NCI-H82 treated with DMSO at 0.1 percent for 48 hours (cell line): Measurements from ENCODE around the gene POTEF.
"Not testable (repeated sequence)": the region's sequence is repeated elsewhere in the genome, so short reads cannot be mapped to it uniquely, and the experiment has no call there.

Experiments used
- DNase-seq: peaks from one replicate; lab custom pipeline; 2025; ENCODE audit not compliant: unreplicated experiment; lab: John Stamatoyannopoulos, UW

Gene POTEF

GRCh38 chr2:130129120-130129829 lies at the start of gene POTEF:
Gene POTEF (minus strand): TSS chr2:130129222. CDS start chr2:130120515, 8,707 bp downstream.
- DNase-seq = peak; percentile 35

GRCh38 chr2:130174866-130175265 lies 45.8 kb upstream of the POTEF start:
- not testable (repeated sequence) for DNase-seq

GRCh38 chr2:130169896-130170295 lies 40.9 kb upstream of the POTEF start:
- no peak for DNase-seq

- not testable (repeated sequence) for DNase-seq
These were observed 40.1 kb upstream of the POTEF start for GRCh38 chr2:130169163-130169562.

- DNase-seq = not testable (repeated sequence)
These were observed 37.6 kb upstream of the POTEF start for GRCh38 chr2:130166611-130167010.

- DNase-seq = no peak
These were observed 36.4 kb upstream of the POTEF start for GRCh38 chr2:130165293-130166016.

- DNase-seq = no peak
These were observed 33.9 kb upstream of the POTEF start for GRCh38 chr2:130162968-130163367.

GRCh38 chr2:130162486-130162885 lies 33.5 kb upstream of the POTEF start:
- not testable (repeated sequence) for DNase-seq

- DNase-seq = not testable (repeated sequence)
These were observed 32.0 kb upstream of the POTEF start for GRCh38 chr2:130160838-130161705.

GRCh38 chr2:130160131-130160530 lies 31.1 kb upstream of the POTEF start:
- DNase-seq = no peak

- not testable (repeated sequence) for DNase-seq
These were observed 30.4 kb upstream of the POTEF start for GRCh38 chr2:130159376-130159775.

- no peak for DNase-seq
These were observed 29.6 kb upstream of the POTEF start for GRCh38 chr2:130158631-130159030.

- not testable (repeated sequence) for DNase-seq
These were observed 28.9 kb upstream of the POTEF start for GRCh38 chr2:130157825-130158514.

- not testable (repeated sequence) for DNase-seq
These were observed 28.3 kb upstream of the POTEF start for GRCh38 chr2:130157354-130157753.

- DNase-seq = no peak
These were observed 27.6 kb upstream of the POTEF start for GRCh38 chr2:130156624-130157004.

- DNase-seq = not testable (repeated sequence)
These were observed 27.1 kb upstream of the POTEF start for GRCh38 chr2:130155956-130156623.

- no peak for DNase-seq
These were observed 26.0 kb upstream of the POTEF start for GRCh38 chr2:130154773-130155765.

- DNase-seq = not testable (repeated sequence)
These were observed 25.4 kb upstream of the POTEF start for GRCh38 chr2:130154423-130154770.
